HG02885 (cell line): ENCODE data around the gene ZBTB8A.
"Not testable (repeated sequence)": the region's sequence is repeated elsewhere in the genome, so short reads cannot be mapped to it uniquely, and the experiment has no call there.

Source experiments
- ATAC-seq: cut with Tn5 transposase; IDR thresholded peaks from one replicate; pipeline ENCODE4 v1.9.1; 2021; ENCODE audit warnings: mild to moderate bottlenecking; ENCODE audit not compliant: unreplicated experiment, poor library complexity

Gene ZBTB8A

GRCh38 chr1:32538887-32539583, at the start of gene ZBTB8A:
Gene ZBTB8A (plus strand): TSS chr1:32539427. CDS start chr1:32592932, 53,505 bp downstream.
- ATAC-seq: no peak

GRCh38 chr1:32489774-32490454, 49.3 kb upstream of the ZBTB8A start:
- ATAC-seq: no peak

GRCh38 chr1:32491386-32491785, 47.8 kb upstream of the ZBTB8A start:
- ATAC-seq: no peak

GRCh38 chr1:32494196-32494595, 45.0 kb upstream of the ZBTB8A start:
- no peak for ATAC-seq

- no peak for ATAC-seq
Measured at GRCh38 chr1:32494711-32495337, 44.4 kb upstream of the ZBTB8A start.

GRCh38 chr1:32496127-32496526, 43.1 kb upstream of the ZBTB8A start:
- ATAC-seq: no peak

- no peak for ATAC-seq
Measured at GRCh38 chr1:32498751-32499150, 40.5 kb upstream of the ZBTB8A start.

GRCh38 chr1:32500387-32501209, 38.6 kb upstream of the ZBTB8A start:
- ATAC-seq: peak; percentile 56

GRCh38 chr1:32501865-32502264, 37.4 kb upstream of the ZBTB8A start:
- ATAC-seq: no peak

GRCh38 chr1:32503153-32503552, 36.1 kb upstream of the ZBTB8A start:
- no peak for ATAC-seq

- no peak for ATAC-seq
Measured at GRCh38 chr1:32507021-32507420, 32.2 kb upstream of the ZBTB8A start.

- ATAC-seq: no peak
Measured at GRCh38 chr1:32508761-32509160, 30.5 kb upstream of the ZBTB8A start.

GRCh38 chr1:32509939-32510338, 29.3 kb upstream of the ZBTB8A start:
- no peak for ATAC-seq

- ATAC-seq: no peak
Measured at GRCh38 chr1:32516402-32516801, 22.8 kb upstream of the ZBTB8A start.

- no peak for ATAC-seq
Measured at GRCh38 chr1:32518976-32519375, 20.3 kb upstream of the ZBTB8A start.

GRCh38 chr1:32521165-32521564, 18.1 kb upstream of the ZBTB8A start:
- no peak for ATAC-seq

GRCh38 chr1:32525053-32525452, 14.2 kb upstream of the ZBTB8A start:
- ATAC-seq: no peak

- ATAC-seq: no peak
Measured at GRCh38 chr1:32525661-32526444, 13.4 kb upstream of the ZBTB8A start.

GRCh38 chr1:32528550-32528949, 10.7 kb upstream of the ZBTB8A start:
- ATAC-seq: not testable (repeated sequence)

- no peak for ATAC-seq
Measured at GRCh38 chr1:32533792-32534327, 5.4 kb upstream of the ZBTB8A start.
